GM12892 (cell line): Measurements from ENCODE around the gene CD164L2.
"Not testable (repeated sequence)": the region's sequence is repeated elsewhere in the genome, so short reads cannot be mapped to it uniquely, and the experiment has no call there.

Experiments used
- DNase-seq: peaks from one replicate; pipeline ENCODE4 v3.0.0; 2011; ENCODE audit not compliant: insufficient read length
- FAIRE-seq: peaks from 2 replicates; lab custom pipeline; 2011; peaks lifted over from hg19 to GRCh38; lab: Jason Lieb, UNC
- POLR2A ChIP-seq: IDR thresholded peaks from 2 replicates; pipeline ENCODE4 v1.6.1; 2011; ENCODE audit warnings: low read depth, low read length, control low read depth
- POLR2AphosphoS5 ChIP-seq: IDR thresholded peaks from 2 replicates; pipeline ENCODE4 v1.6.1; 2011; ENCODE audit warnings: low read depth, low read length, control low read depth
- TAF1 ChIP-seq: IDR thresholded peaks from 2 replicates; pipeline ENCODE4 v1.6.1; 2011; ENCODE audit warnings: low read depth, mild to moderate bottlenecking, control low read depth, low read length, borderline replicate concordance

CD164L2 gene

DNA sequence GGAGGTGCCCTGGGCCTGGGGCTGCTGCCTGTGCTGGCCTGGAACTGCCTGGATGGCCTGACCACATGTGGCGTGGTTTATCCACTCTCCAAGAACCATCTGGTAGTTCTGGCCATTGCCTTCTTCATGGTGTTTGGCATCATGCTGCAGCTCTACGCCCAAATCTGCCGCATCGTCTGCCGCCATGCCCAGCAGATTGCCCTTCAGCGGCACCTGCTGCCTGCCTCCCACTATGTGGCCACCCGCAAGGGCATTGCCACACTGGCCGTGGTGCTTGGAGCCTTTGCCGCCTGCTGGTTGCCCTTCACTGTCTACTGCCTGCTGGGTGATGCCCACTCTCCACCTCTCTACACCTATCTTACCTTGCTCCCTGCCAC is 11.1 kb upstream of the CD164L2 start:
- TF ChIP-seq TAF1 (no peak), POLR2AphosphoS5 (no peak), POLR2A (no peak)
- FAIRE-seq (no peak), DNase-seq (no peak)

DNA sequence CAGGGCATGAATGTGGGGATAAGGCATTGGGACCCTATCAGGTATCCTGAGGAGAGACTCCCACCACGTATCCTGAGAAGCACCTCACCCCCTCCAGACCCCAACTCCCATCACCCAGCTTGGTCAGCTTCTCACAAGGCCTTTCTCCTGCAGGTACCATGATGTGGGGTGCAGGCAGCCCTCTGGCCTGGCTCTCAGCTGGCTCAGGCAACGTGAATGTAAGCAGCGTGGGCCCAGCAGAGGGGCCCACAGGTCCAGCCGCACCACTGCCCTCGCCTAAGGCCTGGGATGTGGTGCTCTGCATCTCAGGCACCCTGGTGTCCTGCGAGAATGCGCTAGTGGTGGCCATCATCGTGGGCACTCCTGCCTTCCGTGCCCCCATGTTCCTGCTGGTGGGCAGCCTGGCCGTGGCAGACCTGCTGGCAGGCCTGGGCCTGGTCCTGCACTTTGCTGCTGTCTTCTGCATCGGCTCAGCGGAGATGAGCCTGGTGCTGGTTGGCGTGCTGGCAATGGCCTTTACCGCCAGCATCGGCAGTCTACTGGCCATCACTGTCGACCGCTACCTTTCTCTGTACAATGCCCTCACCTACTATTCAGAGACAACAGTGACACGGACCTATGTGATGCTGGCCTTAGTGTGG is 10.6 kb upstream of the CD164L2 start:
- TF ChIP-seq POLR2AphosphoS5 (no peak), POLR2A (no peak), TAF1 (no peak)
- DNase-seq, result no peak
- no peak for FAIRE-seq

DNA sequence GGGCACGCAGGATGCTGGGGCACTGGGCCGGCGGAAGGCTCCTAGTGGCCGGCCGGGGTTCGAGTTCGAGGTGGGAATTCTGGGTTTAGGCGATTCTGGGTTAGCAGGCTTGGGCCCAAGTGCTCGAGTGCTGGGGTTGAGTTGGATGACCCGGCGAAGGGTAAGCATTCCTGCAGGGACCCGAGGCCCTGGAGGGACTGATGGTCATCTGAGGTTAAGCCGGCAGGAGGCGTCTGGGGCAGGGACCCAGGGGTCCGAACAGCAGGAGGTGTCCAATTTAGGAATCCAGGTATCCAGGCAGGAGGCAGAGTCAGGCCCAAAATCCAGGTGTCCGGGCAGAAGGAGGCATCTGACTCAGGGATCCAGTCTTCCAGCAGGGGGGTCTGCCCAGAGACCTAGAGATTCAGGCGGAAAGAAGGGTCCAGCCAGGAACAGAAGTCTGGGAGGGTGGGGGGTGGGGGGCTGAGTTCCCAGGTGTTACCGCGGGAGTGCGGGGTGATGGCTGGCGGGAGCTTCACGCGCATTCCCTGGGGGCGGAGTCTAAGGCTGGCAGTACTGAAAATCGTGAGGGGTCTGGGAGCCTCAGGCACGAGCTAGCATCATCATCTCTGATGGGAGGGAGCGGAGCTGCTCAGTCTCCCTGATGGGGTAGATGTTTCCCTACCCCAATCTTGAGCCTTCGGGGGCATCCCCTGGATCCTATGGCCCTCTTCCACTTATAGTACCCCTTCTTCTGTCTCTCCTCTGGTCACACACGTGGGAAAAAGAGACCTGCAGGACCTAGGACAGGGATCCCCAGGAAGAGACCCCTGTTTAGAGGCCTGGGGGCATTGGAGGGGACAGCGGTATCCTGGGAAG is 9.9 kb upstream of the CD164L2 start:
- no peak for DNase-seq
- TF ChIP-seq TAF1, result no peak
- TF ChIP-seq POLR2AphosphoS5, result no peak
- TF ChIP-seq POLR2A, result no peak
- no peak for FAIRE-seq

DNA sequence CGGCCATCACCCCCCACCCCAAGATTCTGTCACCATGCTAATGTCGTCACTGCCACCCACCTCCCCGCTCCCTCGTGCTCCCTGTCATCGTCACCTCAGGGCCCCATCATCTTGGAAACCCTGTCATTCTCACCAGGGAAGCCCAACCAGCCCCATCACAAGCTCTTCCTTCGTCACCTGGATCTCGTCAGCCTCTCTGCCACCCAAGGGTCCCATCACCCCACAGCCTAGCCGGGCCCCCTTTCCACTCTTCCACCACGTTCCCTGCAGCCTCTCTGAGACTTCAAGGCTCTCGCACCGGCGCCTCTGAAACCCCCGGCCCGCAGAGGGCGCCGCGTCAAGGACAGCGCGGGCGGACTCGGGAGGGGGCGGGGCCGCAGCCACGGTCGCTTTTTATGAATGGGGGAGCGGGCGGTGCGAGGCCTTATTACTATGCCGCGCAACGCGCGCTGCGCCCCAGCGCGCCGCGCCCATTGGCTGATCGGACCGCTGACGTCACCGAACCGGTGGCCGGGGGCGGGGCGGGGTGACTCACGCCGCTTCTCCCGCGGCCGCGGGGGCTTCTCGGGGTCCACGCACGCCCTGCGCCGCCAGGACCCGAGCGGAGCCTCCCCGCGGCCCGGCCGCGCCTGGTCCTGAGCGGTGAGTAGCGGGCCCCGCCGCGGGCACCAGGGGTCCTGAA is 9.1 kb upstream of the CD164L2 start, which contains the start of gene GPR3:
GPR3 (plus strand) TSS at position 527 of the 682 bp plus-strand sequence. CDS start 1,177 bp downstream, outside the sequence.
- TF ChIP-seq POLR2AphosphoS5, result no peak
- FAIRE-seq (peak; percentile 89), DNase-seq (peak; percentile 93)

DNA sequence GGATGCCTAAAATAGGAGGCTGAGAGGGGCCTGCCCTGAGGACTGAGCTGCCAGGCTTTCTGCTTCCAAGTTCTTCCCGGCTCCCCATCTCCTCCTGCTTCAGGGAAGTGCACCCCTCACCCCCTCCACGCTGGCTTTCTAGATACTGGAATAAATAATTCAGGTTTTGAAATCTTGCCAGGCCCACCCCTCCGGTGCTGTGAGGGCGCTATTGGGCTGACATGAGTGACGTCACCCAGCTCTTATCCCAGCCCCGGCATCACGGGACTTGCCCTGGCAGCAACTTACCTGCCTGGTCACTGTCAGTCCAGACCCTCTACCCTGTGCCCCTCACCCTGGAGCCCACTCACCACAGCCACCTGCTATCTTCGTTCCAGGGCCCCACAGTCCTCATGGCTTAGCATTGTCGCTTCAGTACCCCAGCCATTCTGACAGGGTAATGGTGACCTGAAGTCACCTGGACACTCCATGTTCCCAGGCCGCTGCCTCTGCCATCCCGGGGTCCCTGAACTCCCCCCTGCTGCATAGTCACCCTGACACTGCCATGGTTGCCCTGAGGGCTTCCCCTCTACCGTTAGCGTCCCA is 8.5 kb upstream of the CD164L2 start:
- DNase-seq, result no peak
- no peak for FAIRE-seq
- no peak for TF ChIP-seq TAF1
- no peak for TF ChIP-seq POLR2AphosphoS5
- no peak for TF ChIP-seq POLR2A

DNA sequence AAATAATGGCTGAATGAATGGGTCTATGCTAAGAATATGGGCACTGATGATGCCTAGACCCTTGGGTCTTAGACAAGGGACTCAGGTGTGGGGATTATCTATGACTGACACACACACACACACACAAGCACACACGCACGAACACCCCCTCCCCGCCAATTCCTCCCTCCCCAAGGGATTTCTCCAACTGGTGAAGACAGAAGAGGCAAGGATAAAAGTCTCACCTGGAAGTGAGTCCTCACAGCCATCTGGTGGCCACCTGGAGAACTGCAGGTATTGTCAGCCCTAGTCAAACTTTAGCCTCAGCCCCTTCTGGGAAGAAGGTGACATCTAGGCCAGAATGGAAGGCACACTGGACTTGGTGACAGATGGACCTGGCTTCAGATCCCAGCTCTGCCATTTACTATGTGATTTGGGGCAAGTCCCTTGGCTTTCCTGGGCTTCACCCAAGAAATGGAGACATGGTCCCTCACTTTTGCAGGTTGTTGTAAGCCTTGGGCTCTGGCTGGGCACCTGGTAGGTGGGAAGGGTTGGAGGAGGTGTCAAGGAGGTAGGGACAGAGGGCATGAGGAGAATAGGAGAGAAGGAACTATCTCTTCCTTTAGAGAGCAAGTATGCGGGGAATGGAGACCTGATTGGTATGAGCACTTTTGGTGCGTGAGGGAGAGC is 5.3 kb upstream of the CD164L2 start:
- DNase-seq (no peak), FAIRE-seq (peak; percentile 88)
- no peak for TF ChIP-seq POLR2A
- no peak for TF ChIP-seq POLR2AphosphoS5
- TF ChIP-seq TAF1, result no peak

DNA sequence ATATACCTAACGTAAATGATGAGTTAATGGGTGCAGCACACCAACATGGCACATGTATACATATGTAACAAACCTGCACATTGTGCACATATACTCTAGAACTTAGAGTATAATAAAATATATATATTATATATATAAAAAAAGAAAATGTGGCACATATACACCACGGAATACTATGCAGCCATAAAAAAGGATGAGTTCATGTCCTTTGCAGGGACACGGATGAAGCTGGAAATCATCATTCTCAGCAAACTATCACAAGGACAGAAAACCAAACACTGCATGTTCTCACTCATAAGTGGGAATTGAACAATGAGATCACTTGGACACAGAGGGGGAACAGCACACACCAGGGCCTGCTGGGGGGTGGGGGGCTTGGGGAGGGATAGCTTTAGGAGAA is 1.7 kb upstream of the CD164L2 start:
- FAIRE-seq, DNase-seq: not testable (repeated sequence)

DNA sequence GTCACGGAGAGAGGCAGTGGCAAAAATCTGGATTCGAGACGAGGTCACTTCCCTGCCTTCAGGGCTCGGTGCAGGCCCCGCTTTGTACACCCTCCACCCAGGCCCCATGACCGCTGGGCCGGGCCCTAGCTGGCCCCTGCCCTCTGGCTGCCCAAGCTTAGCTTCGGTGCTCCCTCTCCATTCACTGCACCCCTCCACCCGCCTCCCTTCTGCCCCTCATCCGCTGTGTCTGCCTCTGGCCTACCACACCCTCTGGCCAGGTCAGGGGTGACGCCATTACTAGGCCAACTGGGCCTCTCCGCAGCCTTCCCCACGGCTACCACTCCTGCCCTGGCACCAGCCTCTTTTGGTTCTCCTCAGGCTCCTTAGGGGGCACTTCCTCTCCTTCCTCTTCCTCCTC is 528 bp upstream of the CD164L2 start:
- TF ChIP-seq TAF1 (no peak), POLR2A (no peak), POLR2AphosphoS5 (no peak)
- no peak for FAIRE-seq
- DNase-seq, result no peak

DNA sequence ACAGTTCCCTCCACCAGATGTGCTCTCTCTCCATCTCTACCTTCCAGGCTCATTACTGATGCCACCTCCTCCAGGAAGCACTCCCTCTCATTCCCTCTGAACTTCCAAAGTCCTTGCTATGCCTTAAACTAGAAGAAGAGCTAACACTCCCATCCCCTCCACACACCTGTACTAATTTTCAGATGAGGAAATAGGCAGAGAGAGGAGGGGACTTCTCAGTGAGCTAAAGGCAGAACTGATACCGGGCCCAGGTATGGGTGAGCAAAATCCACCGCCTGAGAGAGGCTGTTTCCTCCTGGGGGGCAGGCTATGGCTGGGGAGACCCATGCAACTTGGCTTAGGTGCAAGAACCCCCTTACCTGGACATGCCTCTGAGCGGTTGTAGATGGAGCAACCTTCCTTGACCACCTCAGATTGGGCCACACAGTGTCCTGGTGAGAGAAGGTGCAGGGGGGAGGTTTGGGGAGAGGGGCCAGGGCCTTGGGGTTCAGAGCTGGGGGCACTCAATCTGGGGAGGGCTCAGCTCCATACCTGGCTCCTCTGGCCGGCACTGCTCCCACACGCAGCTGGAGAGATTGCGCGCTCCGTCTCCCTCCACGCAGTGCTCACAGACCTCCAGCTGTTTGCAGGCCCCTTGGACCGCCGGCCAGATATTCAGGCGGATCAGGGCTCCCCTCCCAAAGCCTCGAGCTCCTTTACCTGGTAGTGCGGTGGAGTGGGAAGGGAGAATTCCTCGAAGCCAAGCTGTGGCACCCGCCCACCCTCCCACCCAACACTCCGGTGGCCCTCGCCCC is 967 bp downstream of the CD164L2 start:
- FAIRE-seq (no peak), DNase-seq (no peak)
- TF ChIP-seq POLR2A, result no peak
- no peak for TF ChIP-seq TAF1
- no peak for TF ChIP-seq POLR2AphosphoS5
